GM21381 (cell line): ENCODE results near the gene PSMB5.

Source experiments
- ATAC-seq: cut with Tn5 transposase; IDR thresholded peaks from one replicate; pipeline ENCODE4 v1.9.1; 2021; ENCODE audit warnings: mild to moderate bottlenecking, moderate library complexity; ENCODE audit not compliant: unreplicated experiment

PSMB5 gene

GRCh38 chr14:22996768-22997654 is 37.7 kb downstream of the PSMB5 start:
- no peak for ATAC-seq

- ATAC-seq: no peak
These were observed 38.6 kb downstream of the PSMB5 start for GRCh38 chr14:22995889-22996625.

- no peak for ATAC-seq
These were observed 39.9 kb downstream of the PSMB5 start for GRCh38 chr14:22994762-22995275.

DNA sequence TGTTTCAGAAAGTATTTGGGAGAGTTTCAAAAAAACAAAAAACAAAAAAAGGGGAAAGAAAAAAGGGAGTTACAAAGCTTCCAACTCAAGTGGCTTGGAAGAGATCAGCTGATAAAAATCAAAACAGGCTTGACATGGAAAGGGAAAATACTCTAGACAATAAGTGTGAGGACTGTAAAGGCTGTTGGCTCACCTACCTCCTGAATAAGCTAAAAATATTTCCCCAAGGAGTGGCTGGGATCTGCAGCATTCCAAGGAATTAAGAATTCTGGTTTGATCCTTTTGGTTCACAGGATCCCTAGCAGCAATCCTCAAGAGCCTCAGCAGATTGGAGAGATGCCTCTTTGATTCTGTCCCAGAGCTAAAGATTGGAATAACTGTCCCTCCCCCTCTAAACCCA is 41.2 kb downstream of the PSMB5 start:
- no peak for ATAC-seq

DNA sequence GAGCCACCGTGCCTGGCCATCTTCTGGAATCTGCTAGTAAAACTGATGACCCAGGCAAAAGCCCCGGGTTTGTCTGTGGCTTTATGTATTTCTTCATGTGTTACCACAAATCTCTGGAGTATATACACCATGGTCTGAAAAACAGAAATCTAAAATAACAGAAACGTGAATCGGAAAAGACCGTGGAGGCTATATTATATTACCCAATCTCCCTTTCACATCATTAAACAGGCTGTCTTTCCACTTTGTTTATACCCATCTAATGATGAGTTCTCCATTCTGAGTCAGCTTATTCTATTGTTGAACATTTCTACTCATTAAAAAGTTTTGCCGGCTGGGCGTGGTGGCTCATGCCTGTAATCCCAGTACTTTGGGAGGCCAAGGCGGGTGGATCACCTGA is 42.8 kb downstream of the PSMB5 start:
- no peak for ATAC-seq

- no peak for ATAC-seq
These were observed 47.4 kb downstream of the PSMB5 start for GRCh38 chr14:22987291-22987690.

- ATAC-seq: no peak
These were observed 48.1 kb downstream of the PSMB5 start for GRCh38 chr14:22986508-22987054.

DNA sequence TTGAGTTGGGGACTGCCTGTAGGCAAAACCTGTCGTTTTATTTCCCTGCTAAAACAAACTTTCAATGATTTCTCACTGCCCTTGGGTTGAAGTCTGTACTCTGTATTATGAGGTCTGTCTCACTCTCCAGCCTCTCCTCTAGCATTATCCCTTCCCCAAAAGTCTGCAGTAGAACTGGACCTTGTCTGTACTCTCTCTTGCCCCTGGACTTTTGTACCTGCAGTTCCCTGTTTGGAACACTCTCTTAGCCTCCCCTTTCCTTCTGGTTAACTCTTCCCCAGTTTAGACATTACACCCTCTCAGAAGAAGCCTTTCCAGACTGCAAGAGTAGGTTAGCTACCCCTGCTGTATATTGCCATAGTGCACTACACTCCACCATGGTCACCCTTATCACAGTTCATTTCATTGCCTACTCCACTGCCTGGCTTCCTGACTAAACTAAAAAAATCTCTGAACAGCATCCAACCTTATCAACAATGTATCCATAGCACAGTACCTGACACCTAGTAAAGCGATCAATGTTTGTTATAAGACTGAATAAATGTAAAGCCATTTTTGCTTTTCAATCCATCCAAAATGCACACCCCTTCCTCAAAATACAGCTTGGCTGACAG is 48.7 kb downstream of the PSMB5 start:
- ATAC-seq: no peak

DNA sequence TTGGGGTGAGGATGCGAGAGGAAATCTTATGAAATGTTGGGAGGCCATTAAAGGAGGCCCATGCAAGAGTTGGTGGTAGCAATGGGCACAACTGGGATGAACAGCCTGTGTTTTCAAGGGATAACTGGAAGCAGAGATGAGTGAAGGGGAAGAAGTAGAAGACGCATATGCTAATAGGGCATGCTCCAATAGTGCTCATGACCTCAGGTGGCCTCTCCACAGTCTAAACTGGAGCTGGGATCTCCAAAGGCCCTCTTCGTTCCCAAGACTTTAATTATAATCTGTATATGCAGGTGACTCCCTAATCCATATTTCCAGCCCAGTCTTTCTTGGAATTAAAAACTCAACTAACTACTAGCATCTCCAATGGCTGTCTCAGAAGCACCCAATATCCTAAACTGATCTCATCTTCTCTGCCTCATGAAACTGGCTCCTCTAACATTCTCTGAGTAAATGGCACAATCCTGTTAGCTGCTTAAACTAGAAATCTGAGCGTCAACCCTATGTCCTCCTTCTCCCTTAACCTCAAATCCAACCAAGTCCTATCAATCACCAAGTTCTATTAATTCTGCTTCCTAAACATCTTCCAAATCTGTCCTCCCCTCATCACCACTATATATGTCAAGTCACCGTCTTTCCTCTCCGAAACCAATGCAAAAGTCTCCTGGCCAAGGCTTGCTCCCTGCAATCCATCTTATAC is 49.6 kb downstream of the PSMB5 start:
- no peak for ATAC-seq

DNA sequence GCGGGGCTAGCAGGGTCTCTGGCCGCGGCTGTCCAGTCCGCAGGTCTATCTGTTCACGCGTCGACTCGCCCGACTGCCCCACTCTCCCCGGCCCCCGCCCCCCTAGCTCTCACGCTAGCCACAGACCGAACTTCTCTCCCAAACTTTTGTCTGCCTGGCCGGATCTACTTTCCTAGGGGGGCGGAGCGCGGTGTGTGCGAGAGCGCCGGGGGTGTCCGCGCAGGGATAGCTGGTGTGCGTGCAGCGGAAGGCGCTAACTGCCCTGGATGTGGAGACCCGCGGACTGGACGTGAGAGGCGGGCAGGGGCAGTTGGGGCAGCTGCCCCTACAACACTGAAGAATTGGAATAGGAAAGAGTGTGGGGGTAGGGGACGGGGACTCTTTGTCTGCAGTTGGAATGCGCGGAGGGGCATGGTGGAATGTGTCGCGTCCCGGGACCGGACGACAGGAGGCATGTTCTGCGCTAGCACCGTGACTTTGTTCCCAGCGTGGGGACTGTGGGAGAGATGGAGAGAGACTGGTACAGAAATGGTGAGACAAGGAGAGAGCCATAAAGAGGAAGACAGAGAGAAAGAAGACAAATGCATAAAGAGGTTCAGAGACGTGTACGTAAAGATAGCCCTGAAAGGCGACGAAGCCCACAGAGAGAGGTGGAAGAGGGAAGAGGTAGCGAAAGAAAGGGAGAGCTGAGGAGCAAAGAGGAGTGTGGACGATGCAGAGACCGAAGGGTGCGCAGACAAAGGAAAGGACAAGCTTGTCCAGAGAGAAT is 52.0 kb downstream of the PSMB5 start, which contains the start of gene AJUBA:
Gene AJUBA (minus strand): TSS at position 75 of the 769 bp plus-strand sequence. CDS start 285 bp downstream, outside the sequence.
- ATAC-seq: no peak

- ATAC-seq: no peak
These were observed 52.7 kb downstream of the PSMB5 start for GRCh38 chr14:22981876-22982476.

GRCh38 chr14:22981090-22981875 is 53.4 kb downstream of the PSMB5 start:
- no peak for ATAC-seq

DNA sequence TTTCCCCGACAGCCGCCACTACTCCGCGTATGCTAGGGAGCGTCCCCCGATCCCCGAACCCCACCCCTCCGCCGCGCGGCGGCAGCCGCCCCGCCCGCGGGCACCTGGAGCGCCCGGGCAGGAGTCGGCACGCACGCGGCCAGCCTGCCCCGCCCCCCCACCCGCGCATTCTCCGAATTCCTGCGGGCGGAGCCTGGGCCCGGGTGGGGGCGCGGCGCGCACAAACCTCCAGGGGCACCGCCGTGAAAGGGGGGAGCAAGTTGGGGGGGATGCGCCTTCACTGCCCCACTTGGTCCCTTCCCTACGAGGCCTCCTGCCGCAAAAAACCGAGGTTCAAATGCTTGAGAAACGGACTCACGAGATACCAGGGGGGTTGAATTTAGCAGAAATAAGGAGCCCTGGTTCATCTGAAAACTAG is 54.0 kb downstream of the PSMB5 start:
- ATAC-seq: no peak

DNA sequence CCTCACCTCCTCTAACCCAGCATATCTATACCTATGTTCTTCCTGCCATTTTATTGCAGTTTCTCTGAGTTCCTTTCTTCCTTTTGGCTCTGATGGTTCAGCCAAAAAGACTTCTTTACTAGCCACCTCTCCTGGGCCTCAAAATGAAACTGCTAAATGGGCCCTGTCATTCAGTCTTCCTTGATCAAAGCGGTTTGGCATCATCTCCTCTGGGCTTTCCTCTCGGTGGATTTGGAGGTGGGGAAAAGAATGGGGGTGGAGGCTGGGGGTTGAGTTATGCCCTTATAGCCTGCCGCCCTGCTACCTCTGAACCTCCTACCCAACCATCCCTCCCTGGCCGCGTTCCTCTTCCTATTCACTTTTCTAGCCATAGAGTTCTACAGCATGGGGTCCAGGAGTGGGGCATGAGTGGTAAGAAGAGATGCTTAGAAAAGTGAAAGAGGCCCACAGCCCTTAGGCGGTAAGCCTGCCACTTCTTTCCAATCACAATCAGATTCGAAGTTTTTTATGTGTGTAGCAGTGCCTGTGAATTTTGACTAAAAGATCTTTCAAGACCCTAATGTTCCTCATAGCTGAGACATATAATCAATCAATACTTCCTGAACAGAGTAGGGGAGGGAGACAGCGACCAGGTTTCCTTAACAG is 54.8 kb downstream of the PSMB5 start:
- ATAC-seq: no peak

DNA sequence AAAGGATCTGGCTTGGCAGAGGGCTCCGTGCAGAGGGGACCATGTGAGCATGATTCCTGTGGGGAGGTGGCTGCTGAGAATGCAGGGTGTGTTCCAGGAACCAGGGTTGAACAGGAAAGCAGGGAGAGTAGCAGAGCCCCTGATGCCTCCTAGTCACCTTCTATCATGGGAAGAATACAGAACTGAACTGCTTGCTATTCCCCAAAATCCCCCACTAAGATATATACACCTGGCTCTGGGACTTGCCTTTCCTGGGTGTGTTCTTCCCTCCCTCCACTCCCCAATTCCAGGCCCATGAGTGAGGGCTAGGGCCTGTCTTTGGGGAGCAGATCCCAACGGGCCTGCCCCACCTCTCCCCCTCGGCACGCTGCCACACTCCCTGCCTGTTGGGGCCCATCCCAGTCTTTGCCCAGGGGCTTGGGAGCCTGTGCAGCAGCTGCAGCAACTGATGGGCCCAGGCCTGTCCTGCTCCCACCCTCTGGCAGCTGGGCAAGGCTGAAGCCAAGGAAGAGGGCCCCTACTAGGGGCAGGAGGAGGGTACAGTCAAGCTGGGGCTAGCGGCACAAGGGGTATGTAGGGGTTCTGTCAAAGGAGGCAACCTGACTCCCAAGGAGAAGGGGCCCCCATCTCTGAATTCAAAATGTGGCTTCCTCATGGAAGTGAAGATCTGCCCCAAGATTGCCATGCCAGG is 55.6 kb downstream of the PSMB5 start:
- no peak for ATAC-seq

DNA sequence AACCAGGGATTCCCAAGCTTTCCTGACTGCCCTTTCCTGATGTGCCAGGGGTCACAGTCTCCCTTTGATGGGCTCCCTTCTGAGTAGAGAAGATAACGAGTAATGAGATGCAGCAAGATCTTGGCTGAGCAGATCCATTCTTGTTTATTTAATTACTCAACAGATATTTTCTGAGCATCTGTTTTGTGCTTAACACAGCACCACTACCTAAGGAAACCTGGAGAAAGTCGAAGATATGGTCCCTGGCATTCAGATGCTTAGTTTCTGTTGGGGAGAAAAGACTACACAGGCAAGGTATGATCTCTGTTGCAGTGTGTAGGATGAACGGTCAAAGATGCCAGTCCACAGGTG is 56.2 kb downstream of the PSMB5 start:
- no peak for ATAC-seq

DNA sequence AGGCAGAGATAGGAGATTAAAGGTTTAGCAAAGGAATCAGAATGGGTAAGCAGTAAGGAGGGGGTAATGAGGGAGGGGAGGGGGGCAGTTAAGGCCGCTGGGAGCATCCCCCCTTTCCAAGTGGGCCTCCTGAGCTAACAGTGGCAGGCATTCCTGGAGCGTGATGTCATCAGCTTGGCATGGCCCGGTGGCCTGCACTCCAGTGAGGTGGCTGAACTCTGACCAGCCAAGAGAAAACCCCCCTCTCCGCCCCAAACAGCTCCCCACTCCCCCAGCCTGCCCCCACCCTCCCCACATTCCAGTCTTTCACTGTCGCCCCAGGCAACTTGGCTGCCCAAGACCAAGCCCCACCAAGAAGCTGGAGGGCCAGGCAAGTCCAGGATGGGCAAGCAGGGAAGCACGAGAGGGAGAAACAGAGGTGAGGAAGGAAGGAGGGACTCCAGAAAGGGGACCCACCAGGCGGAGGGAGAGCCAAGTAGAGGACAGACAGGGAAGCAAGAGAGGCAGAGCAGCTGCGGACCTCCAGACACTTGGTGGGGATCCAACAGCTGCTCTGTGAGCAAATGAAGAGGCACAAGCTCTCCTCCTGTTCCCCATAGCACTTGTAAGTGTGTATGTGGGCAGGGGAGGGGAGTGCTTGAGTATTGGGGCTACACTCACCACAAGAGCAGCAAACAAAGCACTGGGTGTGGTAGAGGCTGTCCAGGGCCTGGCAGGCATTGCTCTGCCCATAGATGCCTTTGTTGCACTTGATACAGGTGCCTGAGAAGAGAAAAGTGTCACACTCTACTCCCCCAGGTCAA is 56.8 kb downstream of the PSMB5 start:
- ATAC-seq: no peak
